Head of caudate nucleus (tissue), 42 donors: Measurements from ENCODE around the gene ABHD1.
"Not testable (repeated sequence)": the region's sequence is repeated elsewhere in the genome, so short reads cannot be mapped to it uniquely, and the experiment has no call there.

Experiments
- DNase-seq, 42 donors: peaks; one replicate each; pipeline versions ENCODE4 v3.0.0 to v3.0.0-alpha.2; 2020 to 2021; ENCODE audit warnings: mixed read lengths in 7 of 42
- intact Hi-C: fragments of 100-400 bp; cut with DNase I; formaldehyde crosslinking; loops from one replicate; pipeline ENCODE4 v1.15.0; 2022

Gene ABHD1

DNA sequence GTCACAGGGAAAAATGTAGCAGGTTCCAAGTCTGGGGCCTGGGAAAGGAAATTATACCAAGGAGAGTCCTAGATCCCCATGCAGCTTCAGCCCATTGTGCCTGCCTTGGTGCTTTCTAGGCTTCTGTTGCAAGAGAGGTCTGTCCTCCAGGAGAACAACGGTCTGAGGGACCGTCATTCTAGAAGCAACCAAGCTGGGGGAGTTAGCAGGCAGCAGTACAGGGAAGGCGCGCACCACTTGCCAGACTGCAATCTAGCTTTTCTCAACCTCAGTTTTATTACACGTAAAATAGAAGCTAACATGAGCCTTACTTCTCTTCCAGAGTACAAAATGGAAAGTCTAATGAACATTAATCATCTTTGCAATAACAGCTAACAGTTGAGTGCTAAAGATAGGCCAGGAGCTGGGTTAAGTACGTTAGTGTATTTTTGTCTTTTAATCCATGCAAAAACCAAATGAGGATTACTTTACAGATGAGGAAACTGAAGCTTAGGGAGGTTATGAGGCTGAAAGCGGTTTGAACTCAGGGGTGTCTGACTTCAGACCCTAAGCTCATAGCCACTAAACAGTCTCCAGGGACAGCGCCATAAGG lies 27.1 kb downstream of the ABHD1 start:
- intact Hi-C loops: no loop called here
- no peak for DNase-seq

DNA sequence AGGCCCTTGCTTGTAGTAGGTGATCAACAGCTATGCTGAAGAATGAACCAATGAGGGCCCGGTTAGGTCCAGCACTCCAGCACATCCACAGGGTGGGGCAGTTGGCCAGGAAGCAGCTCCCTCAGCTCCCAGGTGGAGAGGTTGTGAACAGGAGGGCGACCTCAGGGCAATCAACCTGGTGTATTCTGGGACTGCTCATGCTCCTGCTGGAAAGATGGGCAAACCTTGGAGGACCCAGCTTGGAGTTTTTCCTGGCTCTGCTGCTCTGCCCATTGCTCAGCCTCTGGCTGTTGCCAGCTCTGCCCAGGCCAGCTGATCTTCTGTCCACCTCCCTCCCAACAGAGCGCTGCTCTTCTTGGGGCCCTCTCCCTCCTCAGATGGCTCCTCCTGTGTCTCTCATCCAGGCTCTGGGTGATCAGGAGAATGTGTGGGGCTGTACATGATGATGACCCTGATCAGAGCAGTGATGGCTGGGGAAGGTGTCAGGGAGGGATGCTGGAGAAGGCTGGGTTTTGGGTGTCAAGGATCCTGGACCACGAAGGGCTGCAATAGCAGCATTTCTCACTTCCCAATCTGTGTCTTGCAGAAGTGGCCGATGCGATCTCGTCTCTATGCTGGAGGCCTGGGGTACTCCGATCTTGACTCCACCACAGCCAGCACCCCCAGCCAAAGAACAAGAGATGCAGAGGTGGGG lies 28.6 kb downstream of the ABHD1 start:
- DNase-seq: no peak
- intact Hi-C loops: no loop called here

GRCh38 chr2:27152796-27153464 lies 29.3 kb downstream of the ABHD1 start:
- intact Hi-C loops: no loop called here
- DNase-seq: peak in 1 of 42 donors; percentile 28

- DNase-seq: peak in 1 of 42 donors; percentile 0
Measured at GRCh38 chr2:27154488-27154887, 30.9 kb downstream of the ABHD1 start.

DNA sequence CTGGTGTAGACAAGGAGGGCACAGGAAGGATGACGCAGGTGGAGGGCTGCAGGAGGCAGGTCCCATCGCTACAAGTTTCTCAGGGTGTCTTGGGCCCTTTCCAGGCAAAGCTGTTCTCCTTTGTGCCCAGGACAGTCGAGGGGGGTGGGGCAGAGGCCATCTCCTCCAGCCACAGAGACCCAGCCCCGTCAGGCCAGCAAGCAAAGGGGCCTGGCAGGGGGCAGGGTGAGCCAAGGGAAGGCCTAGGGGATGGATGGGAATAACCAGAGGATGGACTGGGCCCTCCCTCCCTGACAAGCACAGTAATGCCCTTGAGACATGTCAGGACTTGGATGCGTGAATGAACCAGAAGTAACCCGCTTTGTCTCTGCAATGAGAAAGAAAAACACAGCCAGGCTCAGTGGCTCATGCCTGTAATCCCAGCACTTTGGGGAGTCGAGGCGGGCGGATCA lies 31.5 kb downstream of the ABHD1 start:
- intact Hi-C loops: no loop called here
- DNase-seq: peak in 1 of 42 donors; percentile 3

More at GRCh38 chr2:27154488-27154887, 30.9 kb downstream of the ABHD1 start:
- intact Hi-C loops: no loop called here

- intact Hi-C loops: no loop called here
- DNase-seq: no peak
Measured at GRCh38 chr2:27158468-27158867, 34.9 kb downstream of the ABHD1 start.

DNA sequence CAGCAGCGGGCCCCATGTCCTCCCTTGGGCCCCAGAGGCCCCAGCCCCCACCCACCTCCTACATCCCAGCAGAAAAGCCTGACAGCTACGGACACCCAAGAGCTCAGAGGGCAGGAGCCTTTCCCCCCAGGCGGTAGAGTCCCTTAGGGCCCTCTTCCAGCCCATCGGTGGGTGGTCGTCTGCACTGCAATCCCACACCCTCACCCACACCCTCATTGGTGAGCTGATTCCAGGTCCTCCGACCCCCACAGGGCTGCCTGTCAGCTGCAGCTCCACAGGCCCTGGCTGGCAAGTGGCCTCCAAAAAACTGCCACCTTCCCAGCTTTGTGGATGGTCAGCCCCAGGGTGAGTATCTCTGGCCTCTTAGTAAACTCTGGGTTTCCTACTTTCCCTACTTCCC lies 35.7 kb downstream of the ABHD1 start:
- intact Hi-C loops: no loop called here
- DNase-seq: peak in 1 of 42 donors; percentile 28

GRCh38 chr2:27160191-27160590 lies 36.6 kb downstream of the ABHD1 start:
- DNase-seq: no peak
- intact Hi-C loops: no loop called here

- intact Hi-C loops: no loop called here
- DNase-seq: no peak
Measured at GRCh38 chr2:27162151-27163121, 38.8 kb downstream of the ABHD1 start.

DNA sequence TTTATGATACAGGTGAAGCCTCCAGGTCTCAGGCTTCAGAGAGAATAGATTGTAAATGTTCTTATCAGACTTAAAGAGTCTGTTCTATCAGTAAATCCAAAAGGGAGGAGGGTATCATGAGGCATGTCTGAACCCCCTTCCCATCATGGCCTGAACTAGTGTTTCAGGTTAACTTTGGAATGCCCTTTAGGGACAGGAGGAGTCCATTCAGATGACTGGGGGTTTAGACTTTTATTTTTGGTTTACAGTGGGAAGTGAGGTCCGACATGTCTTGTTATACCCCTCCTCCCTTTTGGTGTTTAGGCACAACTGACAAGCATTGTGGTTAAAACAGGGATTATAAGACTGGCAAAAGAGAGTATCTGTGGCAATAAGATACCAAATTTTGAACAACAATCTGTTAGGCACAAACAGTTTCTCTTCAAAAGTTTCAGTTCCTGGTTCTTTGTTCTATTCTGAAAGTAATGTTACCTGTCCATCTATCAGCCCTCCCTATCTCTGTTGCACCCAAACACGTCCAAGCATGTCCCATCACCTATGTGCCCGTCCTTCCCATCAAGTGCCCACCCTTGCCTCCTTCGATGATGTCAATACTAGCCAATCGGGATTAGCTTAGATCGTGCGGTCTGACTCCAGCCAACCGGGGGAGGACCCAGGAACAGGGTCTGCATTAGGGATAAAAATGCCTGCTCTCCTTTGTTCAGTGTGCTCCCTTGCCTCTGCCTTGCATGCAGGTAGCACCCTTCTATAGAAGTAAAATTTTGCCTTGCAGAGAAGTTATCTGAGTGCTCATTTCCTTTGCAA lies 41.5 kb downstream of the ABHD1 start:
- intact Hi-C loops: no loop called here
- DNase-seq: peak in 1 of 42 donors; percentile 24

GRCh38 chr2:27170581-27171337 lies 47.1 kb downstream of the ABHD1 start:
- intact Hi-C loops: no loop called here
- DNase-seq: no peak

- intact Hi-C loops: no loop called here
Measured at GRCh38 chr2:27171351-27171848, 47.8 kb downstream of the ABHD1 start.

DNA sequence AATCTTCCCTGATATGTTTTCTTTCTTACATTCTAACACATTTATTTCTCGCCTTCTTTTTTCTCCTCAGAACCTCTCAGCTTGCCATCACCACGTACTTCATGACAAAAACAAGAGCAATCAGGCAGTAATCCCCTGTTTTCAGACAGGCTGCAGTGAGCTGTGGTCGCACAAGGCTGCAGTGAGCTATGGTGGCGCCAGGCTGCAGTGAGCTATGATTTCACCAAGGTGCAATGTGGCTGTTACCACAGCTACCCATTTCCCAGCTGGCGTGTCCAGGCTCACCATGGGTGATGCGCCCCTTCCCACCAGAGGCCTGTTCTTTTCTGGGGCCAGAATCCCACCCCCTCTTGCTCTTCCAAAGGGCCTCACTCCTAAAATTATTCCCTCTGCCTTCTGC lies 51.0 kb downstream of the ABHD1 start:
- intact Hi-C loops: no loop called here
- no peak for DNase-seq

More at GRCh38 chr2:27171351-27171848, 47.8 kb downstream of the ABHD1 start:
- DNase-seq: no peak

GRCh38 chr2:27175330-27175729 lies 51.7 kb downstream of the ABHD1 start:
- peak in 1 of 42 donors; percentile 3 for DNase-seq
- intact Hi-C loops: no loop called here

- intact Hi-C loops, DNase-seq: not testable (repeated sequence)
Measured at GRCh38 chr2:27175781-27176180, 52.2 kb downstream of the ABHD1 start.

- no peak for DNase-seq
- intact Hi-C loops: no loop called here
Measured at GRCh38 chr2:27177441-27178351, 54.1 kb downstream of the ABHD1 start.
